HepG2 (cell line): ENCODE measurements around the gene HPCAL4. TPM values are rescaled to one million over a fixed set of nuclear protein-coding genes. Genes with fewer than 3 reads are reported as not detected.

Source experiments
- ATAC-seq: fragments of 200-7000 bp; cut with Tn5 transposase; 3 replicates; pipeline ENCODE4 v1.9.1; 2020; ENCODE audit warnings: mild to moderate bottlenecking, moderate library complexity
- BruUV-seq: library from RNA; stranded (reverse); fragments of 400-500 nt; replicated peaks from 2 replicates; lab custom pipeline; 2021; lab: Mats Ljungman, UMichigan
- CTCF ChIA-PET: fragments of 300-600 bp; formaldehyde crosslinking; extraction: SDS; loops from one replicate; lab custom pipeline; 2021; ENCODE audit warnings: low total read pairs, inconsistent platforms, low intra/inter-chr PET ratio; lab: Yijun Ruan, JAX
- POLR2A ChIA-PET: fragments of 350-600 bp; sonication (Branson Sonifier 250); formaldehyde crosslinking; loops from one replicate; lab custom pipeline; 2020; ENCODE audit warnings: antibody characterized with exemption, inconsistent platforms; lab: Yijun Ruan, JAX
- DNase-seq: peaks from one replicate; pipeline ENCODE4 v3.0.0-alpha.2; 2015; ENCODE audit warnings: low spot score
- FAIRE-seq: peaks from 3 replicates; lab custom pipeline; 2011; peaks lifted over from hg19 to GRCh38; lab: Jason Lieb, UNC
- H2AFZ ChIP-seq: one replicate; pipeline ENCODE4 v1.6.1; 2011; ENCODE audit warnings: low read length, inconsistent platforms
- H3K27ac ChIP-seq: fragments of 300-600 bp; 3 replicates; pipeline ENCODE4 v1.8.0; 2011; ENCODE audit warnings: mixed run types, mild to moderate bottlenecking, mixed read lengths, low read length, inconsistent platforms; ENCODE audit not compliant: insufficient read depth; ENCODE audit errors: extremely low read length
- H3K27me3 ChIP-seq, 2 experiments: fragments of 200-600 bp in 1 of 2; 2 replicates in 1 of 2; 3 replicates in 1 of 2; pipeline versions ENCODE4 v1.6.0 to v1.8.0; 2011; ENCODE audit warnings: low read length in 2 of 2, mild to moderate bottlenecking in 2 of 2, moderate library complexity in 2 of 2, inconsistent platforms in 1 of 2; ENCODE audit not compliant: insufficient read depth in 2 of 2, control insufficient read depth in 1 of 2
- H3K36me3 ChIP-seq, 2 experiments: fragments of 200-600 bp in 1 of 2; replicated peaks in 1 of 2; 2 replicates in 1 of 2; 3 replicates in 1 of 2; pipeline versions ENCODE4 v1.5.1 to v1.8.0; 2011; ENCODE audit warnings: low read length in 2 of 2, inconsistent platforms in 1 of 2; ENCODE audit not compliant: insufficient read depth in 2 of 2, control insufficient read depth in 1 of 2
- H3K4me1 ChIP-seq: 2 replicates; pipeline ENCODE4 v1.5.1; 2012; ENCODE audit warnings: low read length, inconsistent platforms; ENCODE audit not compliant: insufficient read depth
- H3K4me2 ChIP-seq: 2 replicates; pipeline ENCODE4 v1.6.0; 2011; ENCODE audit warnings: low read depth, low read length, inconsistent platforms
- H3K4me3 ChIP-seq, 3 experiments: fragments of 200-600 bp in 1 of 3; sonication (generic), shearing (Covaris generic) in 1 of 3; replicated peaks in 1 of 3; 2 replicates each; pipeline ENCODE4 v1.5.1; 2011 to 2016; ENCODE audit warnings: low read length in 3 of 3, inconsistent platforms in 2 of 3, low read depth in 2 of 3, mild to moderate bottlenecking in 2 of 3, control low read depth in 1 of 3, mixed read lengths in 1 of 3; ENCODE audit not compliant: insufficient read depth in 1 of 3
- H3K79me2 ChIP-seq: one replicate; pipeline ENCODE4 v1.6.1; 2011; ENCODE audit warnings: low read length, inconsistent platforms; ENCODE audit not compliant: insufficient read depth
- H3K9ac ChIP-seq: 2 replicates; pipeline ENCODE4 v1.6.0; 2011; ENCODE audit warnings: mild to moderate bottlenecking, low read depth, low read length, inconsistent platforms; ENCODE audit not compliant: insufficient read depth
- H3K9me3 ChIP-seq: 2 replicates; pipeline ENCODE4 v1.5.1; 2012; ENCODE audit warnings: mild to moderate bottlenecking, low read length
- H4K20me1 ChIP-seq: 2 replicates; pipeline ENCODE4 v1.6.0; 2011; ENCODE audit warnings: inconsistent platforms, mild to moderate bottlenecking, low read length, moderate library complexity; ENCODE audit not compliant: insufficient read depth
- BCL6 ChIP-seq: IDR thresholded peaks from 2 replicates; pipeline ENCODE4 v1.6.1; 2016; ENCODE audit warnings: missing genetic modification reagents, missing compliant biosample characterization
- MTERF4 ChIP-seq: sonication (generic); formaldehyde crosslinking; IDR thresholded peaks from 2 replicates; pipeline ENCODE4 v1.8.0; 2023; ENCODE audit warnings: mild to moderate bottlenecking, missing genetic modification reagents
- NFYC ChIP-seq: IDR thresholded peaks from 2 replicates; pipeline ENCODE4 v1.6.1; 2016; ENCODE audit warnings: missing genetic modification reagents, missing compliant biosample characterization
- PLSCR1 ChIP-seq: sonication (generic); formaldehyde crosslinking; IDR thresholded peaks from 2 replicates; pipeline ENCODE4 v1.5.0; 2020; ENCODE audit warnings: missing genetic modification reagents, mild to moderate bottlenecking, borderline replicate concordance
- RAD51 ChIP-seq: fragments of 450-650 bp; IDR thresholded peaks from 2 replicates; pipeline ENCODE4 v1.6.1; 2016; ENCODE audit warnings: borderline replicate concordance
- REST ChIP-seq, 2 experiments: IDR thresholded peaks; 2 replicates each; pipeline ENCODE4 v1.6.1; 2011 to 2012; ENCODE audit warnings: low read length in 2 of 2, borderline replicate concordance in 1 of 2, low read depth in 1 of 2, mild to moderate bottlenecking in 1 of 2, moderate library complexity in 1 of 2
- SMAD1 ChIP-seq: sonication (generic); formaldehyde crosslinking; IDR thresholded peaks from 2 replicates; pipeline ENCODE4 v1.4.0; 2020; ENCODE audit warnings: missing genetic modification reagents, low read depth, mild to moderate bottlenecking, borderline replicate concordance
- SNRNP70 ChIP-seq: fragments of 200-400 bp; formaldehyde crosslinking; IDR thresholded peaks from 2 replicates; pipeline ENCODE4 v1.6.1; 2017; ENCODE audit warnings: mild to moderate bottlenecking, low read depth, low read length, moderate library complexity
- UBTF ChIP-seq: sonication (generic); formaldehyde crosslinking; IDR thresholded peaks from 2 replicates; pipeline ENCODE4 v1.4.0; 2020; ENCODE audit warnings: mild to moderate bottlenecking, missing genetic modification reagents
- ZNF33A ChIP-seq: sonication (generic); formaldehyde crosslinking; IDR thresholded peaks from 2 replicates; pipeline ENCODE4 v1.5.1; 2020; ENCODE audit warnings: missing genetic modification reagents, mild to moderate bottlenecking, moderate library complexity, borderline replicate concordance
- ZNF496 ChIP-seq: sonication (generic); formaldehyde crosslinking; IDR thresholded peaks from 2 replicates; pipeline ENCODE4 v1.8.1; 2023; ENCODE audit warnings: mild to moderate bottlenecking, moderate library complexity, missing genetic modification reagents; ENCODE audit not compliant: insufficient replicate concordance
- WGBS: methylation state at CpG from one replicate; pipeline ENCODE4 v1.1.6; 2017; ENCODE audit warnings: low lambda C conversion rate; 5-methylcytosine and 5-hydroxymethylcytosine counted together
- in situ Hi-C: cut with HindIII; loops from 2 replicates; pipeline ENCODE4 v1.10.0; 2017; ENCODE audit warnings: low pct_unique_long_range_greater_than_20kb; ENCODE audit not compliant: extremely low pct_ligation_motif_present
- intact Hi-C: fragments of 100-400 bp; cut with micrococcal nuclease; formaldehyde crosslinking; loops from one replicate; pipeline ENCODE4 v1.10.0; 2022; ENCODE audit not compliant: unreplicated experiment
- polyA plus RNA-seq, 8 experiments: library from polyadenylated mRNA; depleted of rRNA in 3 of 8; stranded (reverse) in 7 of 8; unstranded in 1 of 8; fragments of >200 nt; fragmentation: Illumina TruSeq in 4 of 8; extraction: Trizol in 4 of 8; gene quantifications; 2 replicates each; pipeline versions ENCODE4 v1.2.1 to v1.2.3, GENCODE V29; 2011 to 2016; ENCODE audit warnings: low read depth in 4 of 8, missing spikeins in 1 of 8, mixed read lengths in 1 of 8; ENCODE audit not compliant: insufficient read depth in 1 of 8
- total RNA-seq, 5 experiments: library from RNA; depleted of rRNA; stranded (reverse); fragments of >200 nt; fragmentation: Illumina TruSeq; extraction: Trizol; gene quantifications; 2 replicates each; pipeline ENCODE4 v1.2.3, GENCODE V29; 2016; ENCODE audit warnings: low read depth in 1 of 5

The HPCAL4 gene
- total and polyA plus RNA-seq, 2 of the 13 experiments (the other 11 are each of a cell fraction or from before 2014, with no cell fraction given): not detected

GRCh38 chr1:39727221-39727931 lies 36.1 kb upstream of the HPCAL4 start (continued):
- TF ChIP-seq REST (IDR thresholded peaks at IDR 0.05; ENCODE audit: borderline replicate concordance in 1 of 2, low read depth in 1 of 2, low read length in 2 of 2) (no peak), MTERF4 (CRISPR knock-in tag) (no peak), NFYC (CRISPR knock-in tag) (no peak), ZNF33A (CRISPR knock-in tag) (no peak)

- ChIA-PET POLR2A (no interaction called here), CTCF (no interaction called here)
- Histone ChIP-seq H3K9ac (no peak overlapping the region), H3K27ac (no peak overlapping the region), H3K27me3 (peaks cover 2 to 16% of the 10 kb centered on the region in 2 experiments; a peak in 4 of 5 replicates), H3K79me2 (no peaks in the 10 kb centered on the region), H2AFZ (no peak overlapping the region), H3K4me1 (no peaks in the 10 kb centered on the region), H3K4me3 (no peak overlapping the region), H3K36me3 (no peaks in the 10 kb centered on the region), H4K20me1 (no peaks in the 10 kb centered on the region), H3K4me2 (no peak overlapping the region), H3K9me3 (no peaks in the 10 kb centered on the region)
- FAIRE-seq (no peak), DNase-seq (no peak), ATAC-seq (no peak)
- intact Hi-C loops: no loop called here
- no peak for TF ChIP-seq UBTF (CRISPR knock-in tag)
- TF ChIP-seq SNRNP70: no peak
- no peak for TF ChIP-seq BCL6 (CRISPR knock-in tag)
- TF ChIP-seq SMAD1: no peak
- no peak for TF ChIP-seq RAD51
- no peak for TF ChIP-seq ZNF496 (CRISPR knock-in tag)
- TF ChIP-seq PLSCR1: no peak
- WGBS: 25% methylated on average over 3 of the region's 3 CpGs
- in situ Hi-C loops: loop anchor here (10.0 kb wide), 1 partner anchor 122 kb away; no protein-coding TSS in a partner anchor
- BruUV-seq: no TSS peak
Measured at GRCh38 chr1:39726600-39726999, 35.4 kb upstream of the HPCAL4 start.
